GM23338 (cell line): Measurements from ENCODE around the gene RNF220. TPM values are rescaled to one million over a fixed set of nuclear protein-coding genes. Genes with fewer than 3 reads are reported as not detected.

Experiments used
- ATAC-seq: fragments of 200-7000 bp; cut with Tn5 transposase; 3 replicates; pipeline ENCODE4 v1.9.1; 2020
- DNase-seq: peaks from one replicate; pipeline ENCODE4 v3.0.0-alpha.2; 2015; ENCODE audit warnings: low spot score
- H2AFZ ChIP-seq: fragments of 200-600 bp; sonication (generic); 2 replicates; pipeline ENCODE4 v1.8.0; 2016; ENCODE audit warnings: antibody characterized with exemption, mild to moderate bottlenecking, moderate library complexity
- H3F3A ChIP-seq: fragments of 200-600 bp; sonication (generic); replicated peaks from 2 replicates; pipeline ENCODE4 v1.8.0; 2017; ENCODE audit warnings: antibody characterized with exemption, mixed run types, low read depth
- H3K27ac ChIP-seq: fragments of 200-600 bp; sonication (generic); 2 replicates; pipeline ENCODE4 v1.6.1; 2016; ENCODE audit warnings: low read depth
- H3K27me3 ChIP-seq: fragments of 200-600 bp; sonication (generic); 2 replicates; pipeline ENCODE4 v1.8.0; 2016; ENCODE audit warnings: mild to moderate bottlenecking, mixed run types, moderate library complexity; ENCODE audit not compliant: insufficient read depth
- H3K36me3 ChIP-seq: fragments of 200-600 bp; sonication (generic); 2 replicates; pipeline ENCODE4 v1.8.0; 2016; ENCODE audit warnings: mild to moderate bottlenecking; ENCODE audit not compliant: insufficient read depth
- H3K4me1 ChIP-seq: fragments of 200-600 bp; sonication (generic); 2 replicates; pipeline ENCODE4 v1.8.0; 2016; ENCODE audit warnings: mild to moderate bottlenecking, moderate library complexity; ENCODE audit not compliant: insufficient read depth
- H3K4me2 ChIP-seq: fragments of 200-600 bp; sonication (generic); 2 replicates; pipeline ENCODE4 v1.7.1; 2017; ENCODE audit warnings: mixed run types
- H3K4me3 ChIP-seq: fragments of 200-600 bp; sonication (generic); 2 replicates; pipeline ENCODE4 v1.6.1; 2016; ENCODE audit warnings: mixed run types
- H3K79me2 ChIP-seq: fragments of 200-600 bp; sonication (generic); replicated peaks from 2 replicates; pipeline ENCODE4 v1.8.0; 2017; ENCODE audit warnings: mild to moderate bottlenecking; ENCODE audit not compliant: insufficient read depth
- H3K9me2 ChIP-seq: fragments of 200-600 bp; sonication (generic); 2 replicates; pipeline ENCODE4 v1.8.0; 2017; ENCODE audit not compliant: insufficient read depth
- H4K20me1 ChIP-seq: fragments of 200-600 bp; sonication (generic); replicated peaks from 2 replicates; pipeline ENCODE4 v1.8.0; 2017; ENCODE audit warnings: mild to moderate bottlenecking; ENCODE audit not compliant: insufficient read depth
- H3K27ac Mint-ChIP-seq: 2 replicates; pipeline ENCODE4 v1.8.0; 2020; ENCODE audit warnings: inconsistent platforms, mild to moderate bottlenecking, moderate library complexity, mixed read lengths
- H3K27me3 Mint-ChIP-seq: 3 replicates; pipeline ENCODE4 v1.8.0; 2022; ENCODE audit warnings: low read depth, mild to moderate bottlenecking, moderate library complexity, mixed read lengths, inconsistent platforms; ENCODE audit not compliant: insufficient read depth, poor library complexity
- H3K36me3 Mint-ChIP-seq: 3 replicates; pipeline ENCODE4 v1.8.0; 2021; ENCODE audit warnings: low read depth, mild to moderate bottlenecking, inconsistent platforms, moderate library complexity, mixed read lengths
- H3K4me1 Mint-ChIP-seq: 3 replicates; pipeline ENCODE4 v1.8.0; 2020; ENCODE audit warnings: mild to moderate bottlenecking, inconsistent platforms, mixed read lengths
- H3K4me3 Mint-ChIP-seq: 3 replicates; pipeline ENCODE4 v1.8.0; 2021; ENCODE audit warnings: moderate library complexity, mild to moderate bottlenecking, inconsistent platforms, mixed read lengths
- H3K9me3 Mint-ChIP-seq: 3 replicates; pipeline ENCODE4 v1.8.0; 2020; ENCODE audit warnings: moderate library complexity, mild to moderate bottlenecking, inconsistent platforms, mixed read lengths
- CREB1 ChIP-seq: fragments of 250-450 bp; sonication (Bioruptor Pico); IDR thresholded peaks from 2 replicates; pipeline ENCODE4 v1.5.0; 2020; ENCODE audit warnings: low read depth, mild to moderate bottlenecking, moderate library complexity
- CTCF ChIP-seq, 2 experiments: fragments of 200-600 bp in 1 of 2; sonication (generic) in 1 of 2; conservative IDR thresholded peaks; 2 replicates each; pipeline versions ENCODE4 v1.5.1 to v1.6.1; 2016 to 2017; ENCODE audit warnings: antibody characterized with exemption in 2 of 2, low read depth in 2 of 2, mild to moderate bottlenecking in 2 of 2, moderate library complexity in 1 of 2
- ETS1 ChIP-seq: IDR thresholded peaks from 2 replicates; pipeline ENCODE4 v1.6.1; 2016; ENCODE audit warnings: antibody characterized with exemption
- EZH2 ChIP-seq: fragments of 200-600 bp; sonication (generic); IDR thresholded peaks from one replicate; pipeline ENCODE4 v1.8.0; 2017; ENCODE audit warnings: antibody characterized with exemption, mild to moderate bottlenecking, low read depth; ENCODE audit not compliant: unreplicated experiment
- EZH2phosphoT487 ChIP-seq: fragments of 200-600 bp; sonication (generic); IDR thresholded peaks from one replicate; pipeline ENCODE4 v1.8.1; 2018; ENCODE audit warnings: antibody characterized with exemption; ENCODE audit not compliant: unreplicated experiment
- JUNB ChIP-seq: IDR thresholded peaks from one replicate; pipeline ENCODE4 v1.6.1; 2016; ENCODE audit warnings: antibody characterized with exemption; ENCODE audit not compliant: unreplicated experiment
- NANOG ChIP-seq: IDR thresholded peaks from 2 replicates; pipeline ENCODE4 v1.6.1; 2016; ENCODE audit warnings: antibody characterized with exemption, borderline replicate concordance
- POLR2AphosphoS5 ChIP-seq: IDR thresholded peaks from 2 replicates; pipeline ENCODE4 v1.6.1; 2016; ENCODE audit warnings: antibody characterized with exemption, low read depth
- REST ChIP-seq: IDR thresholded peaks from one replicate; pipeline ENCODE4 v1.6.1; 2018; ENCODE audit warnings: antibody characterized with exemption; ENCODE audit not compliant: unreplicated experiment
- STAT1 ChIP-seq: IDR thresholded peaks from one replicate; pipeline ENCODE4 v1.6.1; 2016; ENCODE audit warnings: antibody characterized with exemption; ENCODE audit not compliant: unreplicated experiment
- ZNF114 ChIP-seq: fragments of 250-450 bp; sonication (Bioruptor Pico); IDR thresholded peaks from 2 replicates; pipeline ENCODE4 v1.5.0; 2020; ENCODE audit warnings: mild to moderate bottlenecking, moderate library complexity
- ZNF331 ChIP-seq: fragments of 250-450 bp; sonication (Bioruptor Pico); IDR thresholded peaks from 2 replicates; pipeline ENCODE4 v1.5.0; 2020; ENCODE audit warnings: low read depth, mild to moderate bottlenecking, moderate library complexity
- ZNF462 ChIP-seq: fragments of 250-450 bp; sonication (Bioruptor Pico); IDR thresholded peaks from 2 replicates; pipeline ENCODE4 v1.5.0; 2020; ENCODE audit warnings: mild to moderate bottlenecking, moderate library complexity
- polyA plus RNA-seq: library from polyadenylated mRNA; unstranded; fragments of >200 nt; fragmentation: Nextera tagmentation; extraction: Ambion mirVana; gene quantifications from 2 replicates; pipeline ENCODE4 v1.2.1, GENCODE V29; 2016
- total RNA-seq: library from RNA; depleted of rRNA; stranded (reverse); fragments of >200 nt; shearing (Covaris generic); gene quantifications from 2 replicates; pipeline ENCODE4 v1.2.3, GENCODE V29; 2014

Gene RNF220
- total and polyA plus RNA-seq, 2 experiments from 2014 or later, result 72.8 to 168 TPM

- DNase-seq, result no peak
- H2AFZ ChIP-seq, result no peak overlapping the region
- H3K36me3 ChIP-seq, result no peaks in the 10 kb centered on the region
- no peak overlapping the region for H3K4me3 Mint-ChIP-seq
- peaks cover 4% of the 10 kb centered on the region; the same call in 1 of the 2 replicates for H3K4me1 ChIP-seq
- no peaks in the 10 kb centered on the region for H3K27me3 ChIP-seq
- no peak; the same call in 2 of the 3 replicates for ATAC-seq
- no peaks in the 10 kb centered on the region; the same call in 1 of the 2 replicates for H4K20me1 ChIP-seq
- H3K79me2 ChIP-seq, result no peaks in the 10 kb centered on the region
- no peaks in the 10 kb centered on the region; the same call in 2 of the 3 replicates for H3K36me3 Mint-ChIP-seq
- TF ChIP-seq CTCF (conservative IDR thresholded peaks at IDR 0.05; ENCODE audit: low read depth in 2 of 2) (no peak), EZH2 (no peak), REST (no peak), STAT1 (no peak), JUNB (no peak), EZH2phosphoT487 (no peak), ZNF331 (no peak), ETS1 (no peak), CREB1 (CRISPR knock-in tag) (no peak), POLR2AphosphoS5 (no peak), ZNF462 (CRISPR knock-in tag) (no peak), ZNF114 (CRISPR knock-in tag) (no peak), NANOG (no peak)
- H3K9me2 ChIP-seq, result peaks cover 2% of the 10 kb centered on the region; the same call in 1 of the 2 replicates
- H3F3A ChIP-seq, result no peaks in the 10 kb centered on the region
- H3K4me3 ChIP-seq, result no peak overlapping the region
- H3K4me2 ChIP-seq, result no peak overlapping the region
- H3K9me3 Mint-ChIP-seq, result no peaks in the 10 kb centered on the region
- H3K27ac ChIP-seq, result no peak overlapping the region
- H3K27me3 Mint-ChIP-seq, result peaks cover 7% of the 10 kb centered on the region
- no peaks in the 10 kb centered on the region for H3K4me1 Mint-ChIP-seq
- no peak overlapping the region for H3K27ac Mint-ChIP-seq
Observed at GRCh38 chr1:44603718-44604117, 198.7 kb downstream of the RNF220 start.
